HepG2 (cell line): ENCODE results near the gene CCDC83. TPM values are rescaled to one million over a fixed set of nuclear protein-coding genes. Genes with fewer than 3 reads are reported as not detected.

ENCODE experiments used
- ARNT ChIP-seq: fragments of 450-650 bp; IDR thresholded peaks from 2 replicates; pipeline ENCODE4 v1.6.1; 2017
- ATF2 ChIP-seq: sonication (generic); formaldehyde crosslinking; IDR thresholded peaks from 2 replicates; pipeline ENCODE4 v1.4.0; 2020; ENCODE audit warnings: missing genetic modification reagents
- CBX1 ChIP-seq: IDR thresholded peaks from one replicate; pipeline ENCODE4 v1.6.1; 2016; ENCODE audit warnings: antibody characterized with exemption, low read depth
- HDAC1 ChIP-seq: sonication (generic); formaldehyde crosslinking; IDR thresholded peaks from 2 replicates; pipeline ENCODE4 v1.5.1; 2020; ENCODE audit warnings: mild to moderate bottlenecking, missing genetic modification reagents
- KLF6 ChIP-seq: IDR thresholded peaks from 2 replicates; pipeline ENCODE4 v1.8.0; 2016; ENCODE audit warnings: missing biosample characterization, missing genetic modification reagents
- MTERF4 ChIP-seq: sonication (generic); formaldehyde crosslinking; IDR thresholded peaks from 2 replicates; pipeline ENCODE4 v1.8.0; 2023; ENCODE audit warnings: mild to moderate bottlenecking, missing genetic modification reagents
- PRDM15 ChIP-seq: sonication (generic); formaldehyde crosslinking; IDR thresholded peaks from 2 replicates; pipeline ENCODE4 v1.4.0; 2020; ENCODE audit warnings: missing genetic modification reagents
- RFX1 ChIP-seq: fragments of 450-650 bp; IDR thresholded peaks from 2 replicates; pipeline ENCODE4 v1.6.1; 2017
- SP1 ChIP-seq, 2 experiments: fragments of 450-650 bp in 1 of 2; sonication (generic) in 1 of 2; formaldehyde crosslinking in 1 of 2; IDR thresholded peaks; 2 replicates each; pipeline versions ENCODE4 v1.4.0 to v1.6.1; 2016 to 2020; ENCODE audit warnings: missing genetic modification reagents in 1 of 2
- TFDP2 ChIP-seq: sonication (generic); formaldehyde crosslinking; IDR thresholded peaks from 2 replicates; pipeline ENCODE4 v1.4.0; 2020; ENCODE audit warnings: missing genetic modification reagents
- ZC3H13 ChIP-seq: sonication (generic); formaldehyde crosslinking; IDR thresholded peaks from 2 replicates; pipeline ENCODE4 v1.8.1; 2023; ENCODE audit warnings: mild to moderate bottlenecking, missing genetic modification reagents, moderate library complexity
- ZNF101 ChIP-seq: sonication (generic); formaldehyde crosslinking; IDR thresholded peaks from 2 replicates; pipeline ENCODE4 v1.4.0; 2020; ENCODE audit warnings: mild to moderate bottlenecking, low read depth, missing genetic modification reagents, borderline replicate concordance
- ZNF30 ChIP-seq: sonication (generic); formaldehyde crosslinking; IDR thresholded peaks from 2 replicates; pipeline ENCODE4 v1.5.0; 2020; ENCODE audit warnings: mild to moderate bottlenecking, missing genetic modification reagents
- ZNF597 ChIP-seq: sonication (generic); formaldehyde crosslinking; IDR thresholded peaks from 2 replicates; pipeline ENCODE4 v1.5.0; 2020; ENCODE audit warnings: missing genetic modification reagents
- polyA plus RNA-seq, 8 experiments: library from polyadenylated mRNA; depleted of rRNA in 3 of 8; stranded (reverse) in 7 of 8; unstranded in 1 of 8; fragments of >200 nt; fragmentation: Illumina TruSeq in 4 of 8; extraction: Trizol in 4 of 8; gene quantifications; 2 replicates each; pipeline versions ENCODE4 v1.2.1 to v1.2.3, GENCODE V29; 2011 to 2016; ENCODE audit warnings: low read depth in 4 of 8, missing spikeins in 1 of 8, mixed read lengths in 1 of 8; ENCODE audit not compliant: insufficient read depth in 1 of 8
- total RNA-seq, 5 experiments: library from RNA; depleted of rRNA; stranded (reverse); fragments of >200 nt; fragmentation: Illumina TruSeq; extraction: Trizol; gene quantifications; 2 replicates each; pipeline ENCODE4 v1.2.3, GENCODE V29; 2016; ENCODE audit warnings: low read depth in 1 of 5

The CCDC83 gene
- total and polyA plus RNA-seq, 2 of the 13 experiments (the other 11 are each of a cell fraction or from before 2014, with no cell fraction given), result not detected

- TF ChIP-seq ZNF30 (CRISPR knock-in tag) (no peak), MTERF4 (CRISPR knock-in tag) (peak; percentile 90; the same call in 1 of the 2 replicates), ARNT (no peak), RFX1 (peak; percentile 71), KLF6 (CRISPR knock-in tag) (no peak), ZNF101 (CRISPR knock-in tag) (no peak), HDAC1 (CRISPR knock-in tag) (peak; percentile 84), CBX1 (peak; percentile 87), ZNF597 (CRISPR knock-in tag) (no peak), PRDM15 (no peak), ZC3H13 (CRISPR knock-in tag) (peak; percentile 68; the same call in 1 of the 2 replicates), SP1 (IDR thresholded peaks at IDR 0.05) (no peak), SP1 (CRISPR knock-in tag; IDR thresholded peaks at IDR 0.05) (0 out of 2 replicates have a peak, but pooled peaks have one; percentile 25), TFDP2 (peak; percentile 98), ATF2 (peak; percentile 62; the same call in 1 of the 2 replicates)
Measured at GRCh38 chr11:85854557-85855340, 434 bp upstream of the CCDC83 start (continued).
